ENCODE measurements around the gene CHIC2.

GRCh38 chr4:54099748-54100574 lies 35.6 kb upstream of the CHIC2 start, which contains the start of gene GSX2:
- TF ChIP-seq POLR2A (IDR thresholded peaks at IDR 0.05) = no peak
- no peak for TF ChIP-seq CTCF (IDR thresholded peaks at IDR 0.05)
